Activated naive CD8-positive, alpha-beta T cell treated with anti-CD3 and anti-CD28 coated beads, Interleukin-2, amount 50 U/mL, for 24 hours (primary cell): Measurements from ENCODE around the gene NAT9.

Experiments
- ATAC-seq: fragments of 150-1000 bp; cut with Tn5 transposase; one replicate; pipeline ENCODE4 v1.10.0; 2021
- DNase-seq: peaks from one replicate; pipeline ENCODE4 v3.0.0; 2021
- H3K27ac Mint-ChIP-seq: one replicate; pipeline ENCODE4 v1.8.0; 2021; ENCODE audit warnings: mild to moderate bottlenecking, mixed read lengths
- H3K27me3 Mint-ChIP-seq: one replicate; pipeline ENCODE4 v1.8.0; 2021; ENCODE audit warnings: mixed read lengths
- H3K36me3 Mint-ChIP-seq: one replicate; pipeline ENCODE4 v1.8.0; 2021; ENCODE audit warnings: low read depth, mixed read lengths
- H3K4me1 Mint-ChIP-seq: one replicate; pipeline ENCODE4 v1.8.0; 2021; ENCODE audit warnings: mixed read lengths
- H3K4me3 Mint-ChIP-seq: one replicate; pipeline ENCODE4 v1.8.0; 2021; ENCODE audit warnings: mild to moderate bottlenecking, moderate library complexity, mixed read lengths
- H3K9me3 Mint-ChIP-seq: one replicate; pipeline ENCODE4 v1.8.0; 2021; ENCODE audit warnings: mixed read lengths

NAT9 gene

DNA sequence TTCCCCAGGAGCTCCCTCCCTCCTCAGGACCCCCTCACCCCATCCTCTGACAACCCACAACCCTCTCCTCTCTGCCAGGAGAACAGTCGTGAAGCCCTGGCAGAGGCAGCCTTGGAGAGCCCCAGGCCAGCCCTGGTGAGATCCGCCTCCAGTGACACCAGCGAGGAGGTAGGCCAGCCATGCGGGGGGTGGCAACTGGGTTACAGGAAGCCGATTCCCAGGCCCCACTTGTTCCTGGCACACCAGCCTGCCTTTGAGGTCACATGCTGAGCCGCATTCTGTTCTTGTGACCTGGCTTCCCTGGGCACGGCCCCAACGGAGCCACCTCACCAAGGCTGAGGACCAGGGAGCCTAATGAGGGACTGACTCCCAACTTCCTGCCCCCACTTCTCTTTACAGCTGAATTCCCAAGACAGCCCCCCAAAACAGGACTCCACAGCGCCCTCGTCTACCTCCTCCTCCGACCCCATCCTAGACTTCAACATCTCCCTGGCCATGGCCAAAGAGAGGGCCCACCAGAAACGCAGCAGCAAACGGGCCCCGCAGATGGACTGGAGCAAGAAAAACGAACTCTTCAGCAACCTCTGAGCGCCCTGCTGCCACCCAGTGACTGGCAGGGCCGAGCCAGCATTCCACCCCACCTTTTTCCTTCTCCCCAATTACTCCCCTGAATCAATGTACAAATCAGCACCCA is 7.9 kb downstream of the NAT9 start:
- peaks cover 10% of the 10 kb centered on the region for H3K4me1 Mint-ChIP-seq

DNA sequence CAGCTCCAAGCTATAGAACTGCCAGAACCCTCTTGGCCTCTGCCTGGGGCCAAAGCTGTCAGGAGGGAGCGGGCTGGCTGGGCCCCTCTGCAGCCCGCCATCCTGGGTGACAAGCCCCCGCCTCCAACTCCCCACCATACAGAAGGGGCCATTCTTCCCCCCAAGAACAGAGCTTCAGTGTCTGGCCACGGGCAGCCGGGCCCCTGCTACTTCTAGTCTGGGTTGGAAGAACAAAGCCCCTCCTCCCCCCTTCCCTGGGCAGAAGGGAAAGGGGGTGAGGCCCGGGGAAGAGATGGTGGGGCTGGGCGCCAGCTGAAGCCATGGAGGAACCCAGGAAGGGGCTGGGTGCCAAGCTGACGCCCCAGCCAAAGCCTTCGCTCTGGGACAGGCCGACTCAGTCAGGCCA is 9.0 kb downstream of the NAT9 start:
- Mint-ChIP-seq H3K4me3 (no peak overlapping the region), H3K4me1 (peaks cover 8% of the 10 kb centered on the region), H3K36me3 (peaks cover 30% of the 10 kb centered on the region), H3K9me3 (no peaks in the 10 kb centered on the region), H3K27me3 (no peaks in the 10 kb centered on the region), H3K27ac (no peak overlapping the region)
- DNase-seq: no peak
- no peak for ATAC-seq

More for the DNA sequence above, 7.9 kb downstream of the NAT9 start:
- Mint-ChIP-seq H3K4me3 (no peak overlapping the region), H3K27me3 (no peaks in the 10 kb centered on the region), H3K9me3 (no peaks in the 10 kb centered on the region), H3K36me3 (peaks cover 32% of the 10 kb centered on the region), H3K27ac (peak overlapping the region; percentile 47)
- ATAC-seq: no peak
- no peak for DNase-seq

DNA sequence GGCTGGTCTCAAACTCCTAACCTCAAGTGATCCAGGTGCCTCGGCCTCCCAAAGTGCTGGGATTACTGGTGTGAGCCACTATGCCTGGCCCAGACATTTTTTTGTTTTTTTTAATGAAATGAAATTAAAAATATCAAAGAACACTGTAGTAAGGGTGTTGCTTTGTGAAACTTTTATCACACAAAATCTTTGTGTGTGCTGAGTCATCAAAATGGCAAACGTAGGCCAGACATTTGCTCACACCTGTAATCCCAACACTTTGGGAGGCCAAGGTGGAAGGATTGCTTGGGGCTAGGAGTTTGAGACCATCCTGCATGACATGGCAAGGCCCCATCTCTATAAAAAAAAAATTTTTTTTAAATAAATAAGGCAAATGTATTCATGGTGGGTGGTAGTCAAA is 9.7 kb downstream of the NAT9 start:
- H3K27ac Mint-ChIP-seq: no peak overlapping the region
- no peak overlapping the region for H3K4me3 Mint-ChIP-seq
- ATAC-seq (no peak), DNase-seq (no peak)
- peaks cover 11% of the 10 kb centered on the region for H3K4me1 Mint-ChIP-seq
- no peaks in the 10 kb centered on the region for H3K27me3 Mint-ChIP-seq
- no peaks in the 10 kb centered on the region for H3K9me3 Mint-ChIP-seq
- H3K36me3 Mint-ChIP-seq: peaks cover 30% of the 10 kb centered on the region

DNA sequence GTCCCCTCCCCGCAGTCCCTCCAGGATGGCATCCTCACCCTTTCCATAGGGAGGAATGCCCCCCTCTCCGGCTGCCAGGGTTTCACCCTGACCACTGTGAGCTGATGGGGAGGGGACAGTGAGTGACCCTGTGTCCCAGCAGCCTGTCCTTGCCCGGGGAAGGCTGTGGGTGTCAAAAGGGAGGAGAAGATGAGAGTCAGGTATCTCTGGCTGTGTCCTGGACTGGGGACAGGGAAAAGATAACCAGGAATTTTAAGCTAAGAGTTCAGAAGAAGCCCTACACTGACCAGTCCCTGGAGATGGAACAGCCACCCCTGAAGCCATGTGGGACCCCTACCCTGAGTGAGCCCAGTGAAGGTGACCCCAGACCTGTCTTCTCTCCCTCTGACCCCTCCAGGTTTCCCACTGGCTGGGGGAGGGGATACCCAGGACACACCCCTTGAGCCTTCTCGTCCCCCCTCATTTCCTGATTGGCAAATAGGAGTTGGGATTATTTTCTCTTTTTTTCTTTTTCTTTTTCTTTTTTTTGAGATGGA is 11.3 kb downstream of the NAT9 start:
- ATAC-seq: no peak
- no peaks in the 10 kb centered on the region for H3K9me3 Mint-ChIP-seq
- no peak overlapping the region for H3K4me3 Mint-ChIP-seq
- H3K4me1 Mint-ChIP-seq: peaks cover 16% of the 10 kb centered on the region
- peaks cover 22% of the 10 kb centered on the region for H3K36me3 Mint-ChIP-seq
- H3K27me3 Mint-ChIP-seq: no peaks in the 10 kb centered on the region
- DNase-seq: no peak
- no peak overlapping the region for H3K27ac Mint-ChIP-seq

DNA sequence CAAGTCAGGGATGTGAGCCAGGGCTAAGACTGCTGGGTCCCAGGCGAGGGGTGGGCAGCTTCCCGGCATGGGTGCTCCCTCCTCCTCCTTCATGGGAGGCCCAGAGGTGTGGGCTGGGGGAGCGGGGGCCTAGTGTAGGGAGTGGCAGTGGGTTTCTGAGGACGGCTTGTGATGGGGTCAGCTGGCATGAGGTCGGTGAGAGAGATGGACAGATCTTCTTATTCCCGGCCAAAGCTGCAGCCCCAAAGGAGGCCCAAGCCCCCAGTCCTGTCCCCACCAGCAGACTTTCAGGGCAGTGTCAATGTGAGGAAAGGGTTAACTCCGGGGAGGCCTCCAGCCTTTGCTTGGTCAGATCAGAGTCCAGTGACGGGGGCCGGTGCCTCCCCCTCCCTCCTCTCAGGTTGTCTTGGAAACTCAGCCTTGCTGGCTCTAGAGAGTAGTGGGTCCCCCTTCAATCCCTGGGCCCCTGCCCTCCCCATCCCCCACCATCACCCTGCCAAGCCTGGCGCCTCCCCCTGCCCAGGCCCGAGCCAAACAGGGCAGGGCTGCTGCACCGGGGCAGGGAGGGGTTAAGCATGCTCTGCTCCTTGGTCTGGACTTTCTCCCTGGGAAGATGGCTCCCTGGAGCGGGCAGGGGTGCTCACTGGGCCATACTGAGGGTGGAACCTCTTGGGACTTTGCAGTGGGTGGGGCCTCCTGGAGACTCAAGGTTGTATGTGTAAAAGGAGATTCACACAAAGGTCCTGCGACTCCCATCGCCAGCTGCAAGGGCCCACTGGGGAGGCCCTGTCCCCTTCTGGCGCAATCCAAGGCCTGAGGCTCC is 12.4 kb downstream of the NAT9 start:
- H3K4me1 Mint-ChIP-seq: peaks cover 26% of the 10 kb centered on the region
- no peaks in the 10 kb centered on the region for H3K9me3 Mint-ChIP-seq
- H3K27me3 Mint-ChIP-seq: no peaks in the 10 kb centered on the region
- ATAC-seq (no peak), DNase-seq (no peak)
- H3K36me3 Mint-ChIP-seq: peaks cover 19% of the 10 kb centered on the region
- no peak overlapping the region for H3K4me3 Mint-ChIP-seq
- no peak overlapping the region for H3K27ac Mint-ChIP-seq

DNA sequence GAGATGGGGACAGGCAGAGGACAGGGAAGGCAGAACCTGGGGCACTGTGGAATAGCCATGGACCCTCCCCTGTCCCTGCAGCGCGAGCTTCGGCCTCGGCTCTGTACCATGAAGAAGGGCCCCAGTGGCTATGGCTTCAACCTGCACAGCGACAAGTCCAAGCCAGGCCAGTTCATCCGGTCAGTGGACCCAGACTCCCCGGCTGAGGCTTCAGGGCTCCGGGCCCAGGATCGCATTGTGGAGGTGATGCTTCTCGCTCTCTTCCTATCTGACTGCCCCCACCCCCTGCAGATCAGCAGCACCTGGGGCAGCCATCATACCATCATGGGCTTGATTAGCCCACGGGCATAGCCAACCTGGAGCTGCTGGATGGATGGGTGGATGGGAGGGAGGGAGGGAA is 14.2 kb downstream of the NAT9 start:
- H3K36me3 Mint-ChIP-seq: peaks cover 11% of the 10 kb centered on the region
- H3K4me1 Mint-ChIP-seq: peaks cover 44% of the 10 kb centered on the region
- H3K9me3 Mint-ChIP-seq: no peaks in the 10 kb centered on the region
- DNase-seq (no peak), ATAC-seq (no peak)
- H3K27me3 Mint-ChIP-seq: no peaks in the 10 kb centered on the region
- no peak overlapping the region for H3K27ac Mint-ChIP-seq
- H3K4me3 Mint-ChIP-seq: no peak overlapping the region

DNA sequence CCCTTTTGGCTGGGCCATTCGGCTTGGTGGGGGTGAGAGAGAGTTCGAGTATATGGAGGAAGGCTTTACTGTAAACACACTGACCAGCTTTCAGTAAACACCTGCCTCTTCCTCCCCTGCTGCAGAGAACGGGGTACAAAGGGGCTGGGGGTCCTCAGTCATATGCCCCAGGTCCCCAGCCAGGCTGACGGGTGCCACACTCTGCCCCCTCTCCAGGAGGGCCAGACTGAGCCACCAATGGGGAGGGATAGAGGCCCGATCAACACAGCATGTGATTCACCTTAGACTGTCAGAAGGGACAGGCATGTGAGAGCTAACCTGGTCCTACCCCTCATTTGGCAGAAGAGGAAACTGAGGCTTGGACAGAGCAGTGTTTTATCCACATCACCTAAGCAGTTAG is 14.7 kb downstream of the NAT9 start:
- Mint-ChIP-seq H3K9me3 (no peaks in the 10 kb centered on the region), H3K27ac (peak overlapping the region; percentile 22), H3K4me1 (peaks cover 49% of the 10 kb centered on the region), H3K4me3 (no peak overlapping the region), H3K36me3 (peaks cover 9% of the 10 kb centered on the region), H3K27me3 (no peaks in the 10 kb centered on the region)
- ATAC-seq: no peak
- no peak for DNase-seq

DNA sequence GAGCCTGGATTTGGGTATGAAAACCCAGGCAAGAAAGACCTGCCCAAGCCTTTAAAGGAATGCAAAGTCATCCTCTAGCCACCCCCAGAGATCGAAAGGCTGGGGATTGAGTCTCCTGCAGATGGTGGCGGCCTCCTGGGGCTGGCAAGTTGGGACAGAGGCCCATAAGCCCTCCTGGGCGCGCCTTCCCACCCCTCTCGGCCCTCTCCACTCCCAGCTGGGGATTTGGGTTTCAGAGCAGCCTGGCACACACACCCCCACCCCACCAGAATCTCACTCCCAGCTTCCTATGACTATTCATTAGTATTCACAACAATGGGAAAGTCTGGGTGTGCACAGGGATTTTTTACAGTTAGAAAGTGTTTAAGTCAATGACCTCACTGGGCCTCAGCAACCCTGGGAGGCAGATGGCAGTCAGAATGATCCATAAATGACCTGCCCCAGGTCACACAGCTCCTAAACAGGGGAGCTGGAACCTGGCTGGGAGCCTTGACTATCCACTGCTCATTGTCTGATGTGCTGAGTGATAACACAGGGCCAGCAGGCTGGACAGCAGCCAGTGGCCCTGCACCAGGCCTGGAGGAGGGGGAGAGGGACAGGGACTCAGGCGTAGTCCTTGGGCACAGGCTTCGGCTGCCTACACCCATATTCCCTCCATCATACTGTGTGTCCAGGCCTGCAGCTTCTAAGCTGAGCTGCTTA is 15.6 kb downstream of the NAT9 start:
- peaks cover 4% of the 10 kb centered on the region for H3K36me3 Mint-ChIP-seq

DNA sequence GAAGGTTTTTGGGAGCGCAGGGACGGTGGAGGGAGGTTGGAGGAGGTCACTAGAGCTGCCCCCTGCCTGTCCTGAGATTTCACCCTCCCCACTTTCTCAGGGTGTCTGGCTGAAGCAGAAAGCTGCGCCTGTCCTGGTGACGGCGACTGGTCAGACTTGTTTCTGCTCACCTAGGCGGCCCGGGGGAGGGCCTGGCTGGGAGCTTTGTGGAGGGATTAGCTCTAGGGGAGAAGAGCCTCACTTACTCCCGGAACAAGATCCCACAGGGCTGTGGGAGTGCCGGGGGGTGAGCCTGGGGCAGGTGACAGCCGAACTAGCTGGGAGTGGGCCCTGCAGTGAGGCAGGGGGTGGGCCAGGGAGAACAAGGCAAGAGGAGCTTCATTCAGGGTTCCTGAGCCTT is 16.2 kb downstream of the NAT9 start:
- Mint-ChIP-seq H3K9me3 (no peaks in the 10 kb centered on the region), H3K4me1 (peaks cover 57% of the 10 kb centered on the region), H3K27me3 (no peaks in the 10 kb centered on the region), H3K4me3 (no peak overlapping the region), H3K27ac (peak overlapping the region; percentile 79), H3K36me3 (peaks cover 2% of the 10 kb centered on the region)
- no peak for ATAC-seq
- DNase-seq: no peak

More for the DNA sequence above, 15.6 kb downstream of the NAT9 start:
- H3K27me3 Mint-ChIP-seq: no peaks in the 10 kb centered on the region
- H3K4me3 Mint-ChIP-seq: no peak overlapping the region
- no peak for DNase-seq
- ATAC-seq: no peak
- no peaks in the 10 kb centered on the region for H3K9me3 Mint-ChIP-seq
- H3K27ac Mint-ChIP-seq: peak overlapping the region; percentile 17
- H3K4me1 Mint-ChIP-seq: peaks cover 51% of the 10 kb centered on the region

DNA sequence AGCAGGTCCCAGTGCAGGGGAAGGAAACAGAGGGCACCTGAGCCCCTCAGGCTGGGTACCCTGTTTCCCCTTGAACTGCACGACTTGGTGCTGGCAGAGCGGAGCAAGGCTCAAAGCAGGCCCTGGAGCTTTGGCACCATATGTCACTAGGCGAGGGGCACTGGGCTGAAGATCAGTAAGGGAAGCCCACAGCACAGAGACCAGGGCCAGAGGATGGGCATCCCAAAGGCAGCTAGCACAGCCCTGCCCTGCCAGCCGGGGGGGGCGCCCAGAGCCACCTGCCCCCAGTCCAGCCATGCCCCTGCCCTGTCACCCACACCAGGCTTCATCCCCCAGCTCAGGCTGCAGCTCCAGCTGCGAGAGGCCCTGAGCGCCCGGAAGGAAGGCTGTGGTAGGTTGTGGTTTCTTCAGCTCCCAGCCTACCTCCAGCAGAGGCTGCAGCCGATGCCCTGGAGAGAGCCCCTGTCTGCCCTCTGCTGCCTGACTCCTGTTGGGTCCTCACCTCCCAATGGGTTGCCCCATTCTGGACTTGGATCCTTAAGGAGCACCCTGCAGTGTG is 16.8 kb downstream of the NAT9 start:
- peak overlapping the region; percentile 79 for H3K27ac Mint-ChIP-seq
- peak overlapping the region; percentile 29 for H3K4me3 Mint-ChIP-seq
- DNase-seq (peak; percentile 51), ATAC-seq (peak; percentile 78)
- H3K9me3 Mint-ChIP-seq: no peaks in the 10 kb centered on the region
- peaks cover 62% of the 10 kb centered on the region for H3K4me1 Mint-ChIP-seq
- H3K36me3 Mint-ChIP-seq: peaks cover 6% of the 10 kb centered on the region
- no peaks in the 10 kb centered on the region for H3K27me3 Mint-ChIP-seq

DNA sequence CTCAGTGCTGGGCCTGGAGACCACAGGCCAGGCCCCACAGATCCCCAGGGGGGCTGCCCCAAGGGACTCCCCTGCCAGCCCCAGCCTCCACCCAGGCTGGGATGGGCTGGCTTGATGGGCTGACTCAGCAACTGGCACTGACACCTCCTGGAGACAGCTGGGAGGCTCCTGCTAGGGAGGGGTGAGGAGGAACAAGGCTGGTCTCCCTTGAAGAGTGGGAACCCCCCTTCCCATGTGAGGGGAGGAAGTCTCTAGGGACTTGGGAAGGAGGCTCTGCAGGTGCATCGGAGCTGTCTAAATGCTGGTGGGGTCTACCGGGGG is 17.3 kb downstream of the NAT9 start:
- H3K9me3 Mint-ChIP-seq: no peaks in the 10 kb centered on the region
- no peaks in the 10 kb centered on the region for H3K27me3 Mint-ChIP-seq
- DNase-seq (no peak), ATAC-seq (peak; percentile 52)
- peaks cover 6% of the 10 kb centered on the region for H3K36me3 Mint-ChIP-seq
- H3K4me3 Mint-ChIP-seq: peak overlapping the region; percentile 29
- peak overlapping the region; percentile 76 for H3K27ac Mint-ChIP-seq
- H3K4me1 Mint-ChIP-seq: peaks cover 67% of the 10 kb centered on the region

DNA sequence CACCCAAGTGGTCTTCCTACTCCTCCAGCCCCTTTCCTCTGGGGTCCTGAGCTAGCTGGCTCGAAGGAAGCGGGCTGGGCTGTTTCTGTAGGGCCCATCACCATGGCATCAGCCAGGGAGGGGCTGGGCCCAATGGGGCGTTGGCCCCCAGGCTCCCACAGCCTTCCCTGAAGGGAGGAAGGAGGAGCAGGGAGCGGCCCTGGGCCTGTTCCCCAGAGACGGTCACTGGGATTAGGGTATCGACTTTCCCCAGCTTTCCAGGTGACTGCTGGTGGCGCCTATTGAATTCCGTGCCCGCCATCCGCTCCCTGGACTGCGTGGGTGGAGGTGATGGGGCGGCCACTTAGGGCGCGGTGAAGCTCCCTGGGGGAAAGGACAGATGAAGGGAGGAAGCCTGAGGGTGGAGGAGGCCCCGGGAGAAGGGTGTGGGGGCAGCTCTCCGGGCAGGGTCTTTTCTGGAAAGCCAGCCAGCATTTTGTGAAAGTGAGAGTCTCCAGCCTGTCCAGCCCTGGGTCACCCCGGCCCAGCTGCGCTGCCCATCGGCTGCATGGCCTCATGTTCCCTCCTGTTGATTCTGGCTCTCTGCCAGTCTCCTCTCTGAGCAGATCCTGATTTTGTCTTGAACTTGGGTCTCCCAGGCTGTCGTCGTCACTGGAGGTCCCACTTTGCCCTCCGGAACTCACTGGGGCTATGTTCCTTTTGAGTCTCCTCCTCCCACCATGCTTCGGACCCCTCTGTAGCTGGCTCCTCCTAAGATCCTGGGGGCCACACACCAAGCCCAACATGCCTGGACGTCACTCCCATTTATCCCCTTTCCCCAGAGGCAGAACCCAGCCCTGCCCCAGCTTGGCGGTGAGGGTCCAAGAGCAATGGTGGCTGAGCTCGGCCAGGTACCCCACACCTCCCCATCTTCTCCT is 18.0 kb downstream of the NAT9 start:
- no peaks in the 10 kb centered on the region for H3K9me3 Mint-ChIP-seq
- ATAC-seq (no peak), DNase-seq (no peak)
- peak overlapping the region; percentile 76 for H3K27ac Mint-ChIP-seq
- peaks cover 7% of the 10 kb centered on the region for H3K36me3 Mint-ChIP-seq
- H3K27me3 Mint-ChIP-seq: no peaks in the 10 kb centered on the region
- peaks cover 73% of the 10 kb centered on the region for H3K4me1 Mint-ChIP-seq
- peak overlapping the region; percentile 29 for H3K4me3 Mint-ChIP-seq

DNA sequence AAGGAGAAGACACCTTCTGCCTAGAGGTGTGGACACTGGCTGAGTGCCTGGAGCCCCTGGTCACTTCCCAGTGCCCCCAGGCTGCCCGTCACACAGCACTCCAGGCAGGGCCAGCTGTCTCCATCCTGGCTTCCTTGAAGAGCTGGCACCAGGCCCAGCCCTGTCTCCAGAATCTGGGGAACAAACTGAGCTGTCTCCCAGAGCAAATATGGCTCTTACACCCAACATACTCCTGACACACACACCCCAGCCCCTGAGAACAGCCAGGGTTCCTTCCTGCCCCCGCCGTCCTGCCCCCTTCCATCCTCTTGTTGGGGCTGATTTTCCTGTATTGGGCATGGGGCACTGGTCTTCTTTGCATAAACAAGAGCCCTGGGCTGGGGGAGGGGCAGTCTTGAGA is 18.6 kb downstream of the NAT9 start:
- DNase-seq: no peak
- H3K4me1 Mint-ChIP-seq: peaks cover 80% of the 10 kb centered on the region
- no peak for ATAC-seq
- peak overlapping the region; percentile 27 for H3K27ac Mint-ChIP-seq
- H3K4me3 Mint-ChIP-seq: no peak overlapping the region
- H3K27me3 Mint-ChIP-seq: no peaks in the 10 kb centered on the region
- peaks cover 12% of the 10 kb centered on the region for H3K36me3 Mint-ChIP-seq
- no peaks in the 10 kb centered on the region for H3K9me3 Mint-ChIP-seq

DNA sequence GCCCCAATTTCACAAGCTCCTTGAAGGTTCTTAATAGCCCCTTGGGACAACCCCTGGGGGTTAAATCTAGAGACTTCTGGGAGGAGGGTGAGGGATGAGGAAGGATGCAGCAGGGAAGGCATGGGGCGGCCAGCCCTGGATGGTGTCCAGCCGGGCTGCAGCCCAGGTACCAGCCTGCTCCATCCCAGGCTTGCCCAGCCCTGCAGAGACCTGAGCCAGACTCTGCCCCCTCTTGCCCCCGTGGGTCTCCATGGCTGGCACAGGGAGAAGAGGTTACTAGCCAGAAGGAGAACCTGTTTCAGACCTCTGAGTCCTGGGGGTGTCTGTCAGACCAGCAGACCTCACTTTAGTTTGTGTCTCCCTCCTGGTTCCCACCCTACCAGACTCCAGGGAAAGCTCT is 19.3 kb downstream of the NAT9 start:
- Mint-ChIP-seq H3K27ac (no peak overlapping the region), H3K9me3 (no peaks in the 10 kb centered on the region), H3K4me3 (no peak overlapping the region), H3K4me1 (peaks cover 86% of the 10 kb centered on the region), H3K27me3 (no peaks in the 10 kb centered on the region), H3K36me3 (peaks cover 15% of the 10 kb centered on the region)
- DNase-seq: no peak
- ATAC-seq: no peak
